Measurements from ENCODE around the gene KCTD6. TPM values are rescaled to one million over a fixed set of nuclear protein-coding genes. Genes with fewer than 3 reads are reported as not detected.

Gene KCTD6
- total RNA-seq, 1 donor from 2014 or later: 11.7 TPM

- DNase-seq (ENCODE audit: low read depth): no peak
Observed at GRCh38 chr3:58485801-58486435, 6.0 kb upstream of the KCTD6 start.

- peak; percentile 61 for DNase-seq (ENCODE audit: low read depth)
Observed at GRCh38 chr3:58487140-58487886, 4.6 kb upstream of the KCTD6 start.

GRCh38 chr3:58488967-58489366 is 2.9 kb upstream of the KCTD6 start:
- no peak for DNase-seq (ENCODE audit: low read depth)

GRCh38 chr3:58490860-58491501 is 915 bp upstream of the KCTD6 start:
- no peak for DNase-seq (ENCODE audit: low read depth)

GRCh38 chr3:58492494-58492905 is 604 bp downstream of the KCTD6 start:
- DNase-seq (ENCODE audit: low read depth): peak; percentile 62

GRCh38 chr3:58494107-58494506 is 2.2 kb downstream of the KCTD6 start:
- DNase-seq (ENCODE audit: low read depth): no peak

GRCh38 chr3:58495101-58495500 is 3.2 kb downstream of the KCTD6 start:
- DNase-seq (ENCODE audit: low read depth): no peak

GRCh38 chr3:58496206-58496857 is 4.4 kb downstream of the KCTD6 start:
- DNase-seq (ENCODE audit: low read depth): no peak

- no peak for DNase-seq (ENCODE audit: low read depth)
Observed at GRCh38 chr3:58497097-58497496, 5.2 kb downstream of the KCTD6 start.

GRCh38 chr3:58502872-58503271 is 11.0 kb downstream of the KCTD6 start:
- no peak for DNase-seq (ENCODE audit: low read depth)

GRCh38 chr3:58507356-58508078 is 15.6 kb downstream of the KCTD6 start:
- peak; percentile 13 for DNase-seq (ENCODE audit: low read depth)

GRCh38 chr3:58508437-58508836 is 16.5 kb downstream of the KCTD6 start:
- DNase-seq (ENCODE audit: low read depth): no peak

GRCh38 chr3:58514405-58514804 is 22.5 kb downstream of the KCTD6 start:
- DNase-seq (ENCODE audit: low read depth): no peak

- no peak for DNase-seq (ENCODE audit: low read depth)
Observed at GRCh38 chr3:58518291-58518789, 26.4 kb downstream of the KCTD6 start.

GRCh38 chr3:58519668-58520402 is 27.9 kb downstream of the KCTD6 start:
- DNase-seq (ENCODE audit: low read depth): no peak

- DNase-seq (ENCODE audit: low read depth): peak; percentile 17
Observed at GRCh38 chr3:58520403-58521335, 28.8 kb downstream of the KCTD6 start.

GRCh38 chr3:58521336-58521670 is 29.4 kb downstream of the KCTD6 start:
- no peak for DNase-seq (ENCODE audit: low read depth)

GRCh38 chr3:58521917-58522631 is 30.2 kb downstream of the KCTD6 start:
- no peak for DNase-seq (ENCODE audit: low read depth)

Measured in myocyte (in vitro differentiated cells).